ENCODE results near the gene AGPAT2. TPM values are rescaled to one million over a fixed set of nuclear protein-coding genes. Genes with fewer than 3 reads are reported as not detected.

AGPAT2 gene
- total RNA-seq, 2 experiments from 2014 or later, result 17.2 to 18.8 TPM

DNA sequence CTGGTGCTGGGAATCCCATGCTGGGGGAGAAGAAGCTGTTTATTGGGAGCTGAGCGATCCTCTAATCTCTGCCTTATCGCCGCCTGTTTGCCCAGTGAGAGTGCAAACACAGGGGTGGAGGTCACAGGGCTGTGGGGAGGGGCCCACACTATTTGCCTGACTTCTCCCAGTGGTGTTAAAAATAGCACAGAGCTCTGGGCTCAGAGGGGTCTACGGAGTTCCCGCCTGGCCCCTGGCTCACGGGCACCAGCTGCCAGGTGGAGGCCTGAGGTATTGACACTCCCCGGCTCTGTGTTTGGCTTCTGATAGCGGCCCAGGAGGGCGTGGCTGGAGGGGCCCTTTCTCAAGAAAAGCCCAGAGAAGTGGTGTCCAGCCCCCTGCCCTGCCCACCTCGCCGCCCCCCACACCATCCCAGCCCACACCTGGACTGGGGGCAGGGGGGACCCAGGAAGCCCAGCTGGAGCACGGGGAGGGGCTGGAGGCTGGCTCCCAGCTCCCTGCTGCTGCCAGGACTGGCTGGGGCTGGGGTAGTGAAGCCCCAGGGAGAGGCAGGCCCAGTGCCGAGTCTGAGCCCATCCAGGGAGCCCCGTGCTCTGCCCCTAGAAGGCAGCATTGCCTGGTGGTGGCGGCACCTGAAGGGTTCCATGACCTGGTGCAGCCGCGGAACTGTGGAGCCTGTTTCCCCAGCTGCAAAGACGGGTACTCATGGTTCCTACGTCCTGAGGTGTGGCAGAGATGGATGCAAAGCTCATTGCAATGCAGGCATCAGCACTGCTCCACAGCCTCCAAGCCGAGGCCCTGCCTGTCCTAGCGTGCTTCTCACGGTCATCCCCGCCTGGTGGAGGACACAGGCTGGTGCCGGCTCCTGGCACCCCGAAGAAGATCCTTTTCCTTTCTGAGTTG, 60.3 kb downstream of the AGPAT2 start:
- H3K4me3 Mint-ChIP-seq, result no peak overlapping the region

DNA sequence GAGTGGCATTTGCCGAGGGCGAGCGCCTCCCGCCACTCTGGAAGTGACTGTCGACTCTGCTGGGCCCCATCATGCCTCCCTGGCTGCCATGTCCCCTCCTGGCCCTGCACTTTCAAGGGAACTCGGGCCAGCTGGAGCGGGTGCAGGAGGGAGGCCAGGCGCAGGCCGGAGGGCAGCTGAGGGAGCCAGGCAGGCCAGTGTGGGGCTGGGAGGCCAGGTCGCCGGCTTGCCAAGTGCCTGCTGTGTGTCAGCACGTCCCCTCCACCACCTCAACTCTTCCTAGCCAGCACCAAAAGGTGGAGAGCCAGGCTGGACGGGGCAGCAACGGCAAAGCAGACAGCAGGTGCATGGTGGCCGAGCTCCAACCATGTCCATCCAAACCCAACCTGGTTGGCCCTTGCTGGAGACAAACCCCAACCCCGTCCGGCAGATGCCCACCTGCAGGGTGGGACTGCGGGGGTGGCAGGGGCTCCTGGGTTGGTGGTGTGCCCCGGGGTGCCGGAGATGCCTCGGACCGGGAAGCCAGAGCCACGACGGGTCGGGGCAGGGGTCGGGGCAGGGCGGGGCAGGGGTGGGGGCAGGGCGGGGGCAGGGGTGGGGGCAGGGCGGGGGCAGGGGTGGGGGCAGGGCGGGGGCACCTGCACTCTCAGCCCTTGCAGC, 61.1 kb downstream of the AGPAT2 start:
- no peak overlapping the region for H3K27ac Mint-ChIP-seq
- H3K27me3 Mint-ChIP-seq, result peaks cover 5% of the 10 kb centered on the region
- ChIA-PET CTCF (interaction anchor here (0.7 to 1.6 kb wide), 5 partner anchors 18 to 142 kb away, joined by 3 to 5 read pairs (median 4); no protein-coding TSS in a partner anchor), POLR2A (interaction anchor here (1.1 kb wide), 1 partner anchor 142 kb away, joined by 4 read pairs; no protein-coding TSS in a partner anchor)
- H3K9me3 Mint-ChIP-seq, result no peaks in the 10 kb centered on the region
- no peak for DNase-seq
- no peak overlapping the region for H3K4me3 Mint-ChIP-seq
- H3K4me1 Mint-ChIP-seq, result no peaks in the 10 kb centered on the region
- no peaks in the 10 kb centered on the region for H3K36me3 Mint-ChIP-seq (ENCODE audit: low read depth)

More for the DNA sequence above, 60.3 kb downstream of the AGPAT2 start:
- Mint-ChIP-seq H3K9me3 (no peaks in the 10 kb centered on the region), H3K36me3 (ENCODE audit: low read depth) (no peaks in the 10 kb centered on the region), H3K4me1 (no peaks in the 10 kb centered on the region), H3K27me3 (peaks cover 5% of the 10 kb centered on the region), H3K27ac (no peak overlapping the region)
- ChIA-PET CTCF (interaction anchor here (0.7 to 3.7 kb wide), 3 partner anchors 17 to 142 kb away, joined by 3 to 28 read pairs (median 4); no protein-coding TSS in a partner anchor), POLR2A (interaction anchor here (0.8 kb wide), 1 partner anchor 135 kb away, joined by 3 read pairs; no protein-coding TSS in a partner anchor)
- DNase-seq, result no peak

DNA sequence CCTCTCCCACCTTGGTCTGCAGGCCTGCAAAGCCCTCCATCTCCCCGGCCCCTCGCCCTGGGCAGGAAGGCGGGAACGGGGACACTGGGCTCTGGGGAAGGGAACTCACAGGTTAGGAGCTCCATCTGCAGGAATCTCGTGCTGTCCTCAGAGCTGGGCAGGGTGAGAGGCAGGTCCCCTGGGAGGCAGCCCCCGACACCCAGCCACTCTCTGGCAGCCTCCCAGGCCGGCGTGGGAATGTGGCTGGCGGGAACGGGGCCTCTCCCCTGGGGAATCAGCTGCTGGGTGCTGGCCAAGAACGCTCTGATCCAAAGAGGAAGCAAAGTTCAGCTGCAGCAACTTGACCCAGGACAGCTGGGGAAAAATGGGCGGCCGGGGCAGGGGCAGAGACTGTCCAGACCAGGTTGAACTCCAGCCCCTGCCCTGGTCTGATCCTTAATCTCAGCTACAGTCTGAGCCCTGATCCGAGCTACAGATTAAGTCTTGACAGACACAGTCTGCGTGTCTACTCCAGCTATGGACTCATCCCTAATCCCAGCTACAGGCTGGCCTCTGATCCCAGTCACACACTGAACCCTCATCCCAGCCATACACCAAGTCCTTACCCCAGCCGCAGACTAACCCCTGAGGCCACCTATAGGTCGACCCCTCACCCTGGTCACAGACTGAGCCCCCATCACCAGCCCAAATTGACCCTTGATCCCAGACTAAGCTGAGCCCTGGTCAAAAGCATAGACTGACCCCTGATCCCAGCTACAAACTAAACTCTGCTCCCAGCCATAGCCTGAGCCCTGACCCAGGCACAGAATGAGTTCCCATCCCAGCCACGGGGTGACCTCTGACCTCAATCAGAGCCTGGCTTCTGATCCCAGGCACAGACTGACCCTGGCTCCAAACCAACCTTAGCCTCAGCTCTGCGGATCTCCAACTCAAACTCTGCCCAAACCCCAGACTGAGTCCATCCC, 61.9 kb downstream of the AGPAT2 start:
- POLR2A ChIA-PET, result interaction anchor here (1.1 kb wide), 1 partner anchor 141 kb away, joined by 4 read pairs; no protein-coding TSS in a partner anchor
- no peaks in the 10 kb centered on the region for H3K4me1 Mint-ChIP-seq
- CTCF ChIA-PET, result interaction anchor here (1.2 to 1.6 kb wide), 4 partner anchors 18 to 139 kb away, joined by 4 to 5 read pairs (median 4); no protein-coding TSS in a partner anchor

DNA sequence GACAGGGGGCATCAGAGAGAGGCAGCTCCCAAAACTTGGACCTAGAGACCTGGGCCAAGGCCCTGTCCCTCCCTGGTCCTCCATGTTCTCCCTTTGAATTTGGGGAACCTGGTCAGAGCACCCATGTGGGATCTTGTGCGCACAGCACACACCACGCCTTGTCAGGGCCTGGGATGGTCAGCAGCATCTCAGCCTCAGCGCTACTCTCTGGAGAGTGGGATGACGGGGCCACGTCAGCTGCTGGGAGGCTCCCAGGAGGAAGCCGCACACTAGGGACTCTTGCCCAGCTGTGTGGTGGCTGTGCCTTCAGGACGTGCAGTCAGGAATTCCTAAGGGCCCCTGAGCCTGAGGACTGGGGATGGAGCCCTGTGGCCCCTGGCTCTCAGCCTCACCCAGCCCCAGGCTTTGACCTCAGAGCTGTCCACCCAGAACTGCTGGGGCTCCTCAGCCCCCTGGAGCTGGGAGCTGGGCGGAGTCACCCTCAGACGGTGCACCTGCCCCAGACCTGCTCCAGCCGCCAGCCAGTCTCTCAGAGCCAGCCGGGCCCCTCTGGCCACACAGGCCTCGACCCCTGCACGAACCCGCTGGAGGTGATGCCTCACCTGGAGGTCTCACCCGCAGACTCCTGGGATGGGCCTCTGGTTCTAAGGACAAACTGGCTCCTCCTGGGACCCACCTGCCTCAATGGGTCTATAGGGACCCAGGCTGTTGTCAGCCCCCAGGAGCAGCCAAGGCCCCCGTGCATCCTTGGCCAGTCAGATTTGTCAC, 62.9 kb downstream of the AGPAT2 start:
- H3K4me3 Mint-ChIP-seq, result no peak overlapping the region
- ChIA-PET CTCF (interaction anchor here (1.4 kb wide), 1 partner anchor 137 kb away, joined by 5 read pairs; no protein-coding TSS in a partner anchor), POLR2A (no interaction called here)
- H3K27ac Mint-ChIP-seq, result no peak overlapping the region
- H3K36me3 Mint-ChIP-seq (ENCODE audit: low read depth), result no peaks in the 10 kb centered on the region
- H3K27me3 Mint-ChIP-seq, result peaks cover 5% of the 10 kb centered on the region
- no peak for DNase-seq
- peaks cover 1% of the 10 kb centered on the region for H3K4me1 Mint-ChIP-seq
- no peaks in the 10 kb centered on the region for H3K9me3 Mint-ChIP-seq

More for the DNA sequence above, 61.9 kb downstream of the AGPAT2 start:
- DNase-seq, result no peak
- no peak overlapping the region for H3K27ac Mint-ChIP-seq
- no peak overlapping the region for H3K4me3 Mint-ChIP-seq
- H3K9me3 Mint-ChIP-seq, result no peaks in the 10 kb centered on the region
- no peaks in the 10 kb centered on the region for H3K36me3 Mint-ChIP-seq (ENCODE audit: low read depth)
- peaks cover 5% of the 10 kb centered on the region for H3K27me3 Mint-ChIP-seq

DNA sequence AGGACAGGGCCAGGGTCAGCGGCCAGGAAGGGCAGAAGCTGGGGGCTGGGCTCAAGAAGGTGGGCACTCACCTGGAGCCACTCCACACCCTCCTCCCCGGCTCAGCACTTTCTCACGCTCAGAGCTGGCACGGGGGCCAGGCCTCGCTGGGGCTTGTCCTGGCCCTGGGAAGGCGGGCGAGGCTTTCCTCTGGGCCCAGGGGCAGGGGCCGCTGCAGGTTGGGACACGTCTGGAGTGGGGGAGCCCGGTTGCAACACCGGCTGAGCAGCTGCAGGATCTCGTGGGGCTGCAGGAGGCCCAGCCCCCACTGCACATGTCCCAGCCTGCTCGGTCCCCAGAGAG, 63.4 kb downstream of the AGPAT2 start:
- H3K36me3 Mint-ChIP-seq (ENCODE audit: low read depth), result no peaks in the 10 kb centered on the region
- CTCF ChIA-PET, result no interaction called here
- H3K27me3 Mint-ChIP-seq, result peaks cover 5% of the 10 kb centered on the region
- H3K27ac Mint-ChIP-seq, result no peak overlapping the region
- H3K9me3 Mint-ChIP-seq, result no peaks in the 10 kb centered on the region
- DNase-seq, result no peak
- H3K4me1 Mint-ChIP-seq, result peaks cover 6% of the 10 kb centered on the region
- H3K4me3 Mint-ChIP-seq, result no peak overlapping the region
- POLR2A ChIA-PET, result no interaction called here

Other genes with a start within 250 kb of the AGPAT2 start
- 10 to 100 TPM; 19.5 to 21.6 TPM for gene INPP5E, start 247.6 kb downstream of the AGPAT2 start, total RNA-seq
- gene SEC16A, start 204.4 kb downstream of the AGPAT2 start, total RNA-seq, result 10 to 100 TPM; 56.1 to 61.0 TPM
- gene NOTCH1, start 141.4 kb downstream of the AGPAT2 start, total RNA-seq, result 10 to 100 TPM; 58.8 to 59.8 TPM
- gene EGFL7, start 24.5 kb downstream of the AGPAT2 start, total RNA-seq, result under 1 TPM; 0.28 to 0.30 TPM
- under 1 TPM; 0.15 to 0.18 TPM for gene DIPK1B, start 25.1 kb upstream of the AGPAT2 start, total RNA-seq
- not detected for gene LCN10, start 55.5 kb upstream of the AGPAT2 start, total RNA-seq
- gene LCN6, start 61.1 kb upstream of the AGPAT2 start, total RNA-seq, result under 1 TPM in 1 of 2 experiments, not detected in 1; 0.40 TPM
- gene LCN8, start 70.8 kb upstream of the AGPAT2 start, total RNA-seq, result not detected
- not detected for gene LCN15, start 77.1 kb upstream of the AGPAT2 start, total RNA-seq
- gene TMEM141, start 103.9 kb upstream of the AGPAT2 start, total RNA-seq, result 10 to 100 TPM; 39.6 to 42.9 TPM
- gene CCDC183, start 108.9 kb upstream of the AGPAT2 start, total RNA-seq, result 1 to 10 TPM in 1 of 2 experiments, under 1 TPM in 1; 0.96 to 1.4 TPM
- gene RABL6, start 120.5 kb upstream of the AGPAT2 start, total RNA-seq, result 10 to 100 TPM; 96.0 to 96.2 TPM
- gene AJM1, start 155.0 kb upstream of the AGPAT2 start, total RNA-seq, result 1 to 10 TPM; 8.7 TPM
- gene PHPT1, start 162.0 kb upstream of the AGPAT2 start, total RNA-seq, result 10 to 100 TPM; 82.3 to 85.4 TPM
- 10 to 100 TPM; 12.5 to 13.6 TPM for gene MAMDC4, start 164.9 kb upstream of the AGPAT2 start, total RNA-seq
- 100 to 1,000 TPM; 301 to 316 TPM for gene EDF1, start 178.9 kb upstream of the AGPAT2 start, total RNA-seq
- 10 to 100 TPM; 43.6 to 45.7 TPM for gene TRAF2, start 199.1 kb upstream of the AGPAT2 start, total RNA-seq

Measured in activated CD4-positive, alpha-beta memory T cell treated with anti-CD3 and anti-CD28 coated beads, Interleukin-2, amount 10 ng/mL, durations not matched to agents 7 days and 5 days (primary cell).